Suprapubic skin (tissue), 4 donors: ENCODE data around the gene CCNB2. TPM values are rescaled to one million over a fixed set of nuclear protein-coding genes. Genes with fewer than 3 reads are reported as not detected.

Source experiments
- DNase-seq, 2 donors: peaks; one replicate each; pipeline ENCODE4 v3.0.0-alpha.2; 2019; ENCODE audit warnings: low spot score in 2 of 2
- H3K27ac ChIP-seq: fragments of 200-600 bp; sonication (generic); one replicate; pipeline ENCODE4 v1.5.1; 2019
- H3K27me3 ChIP-seq: fragments of 200-600 bp; sonication (generic); one replicate; pipeline ENCODE4 v1.5.1; 2019
- H3K36me3 ChIP-seq: fragments of 200-600 bp; sonication (generic); one replicate; pipeline ENCODE4 v1.5.1; 2019
- H3K4me1 ChIP-seq: fragments of 200-600 bp; sonication (generic); one replicate; pipeline ENCODE4 v1.5.1; 2019
- H3K4me3 ChIP-seq: fragments of 200-600 bp; sonication (generic); one replicate; pipeline ENCODE4 v1.5.1; 2019; ENCODE audit warnings: mild to moderate bottlenecking
- H3K9me3 ChIP-seq: fragments of 200-600 bp; sonication (generic); one replicate; pipeline ENCODE4 v1.5.1; 2019
- EP300 ChIP-seq: sonication (generic); formaldehyde crosslinking; IDR thresholded peaks from one replicate; pipeline ENCODE4 v1.6.1; 2017; ENCODE audit warnings: antibody characterized with exemption
- POLR2A ChIP-seq, 2 donors: fragments of 450-650 bp; IDR thresholded peaks; one replicate each; pipeline ENCODE4 v1.6.1; 2017; ENCODE audit warnings: antibody characterized with exemption in 2 of 2, mild to moderate bottlenecking in 2 of 2, moderate library complexity in 2 of 2
- POLR2AphosphoS5 ChIP-seq, 3 donors: sonication (generic); formaldehyde crosslinking; IDR thresholded peaks; one replicate each; pipeline ENCODE4 v1.6.1; 2017; ENCODE audit warnings: antibody characterized with exemption in 3 of 3
- WGBS: methylation state at CpG from one replicate; pipeline ENCODE4 v1.1.5; 2018; 5-methylcytosine and 5-hydroxymethylcytosine counted together
- total RNA-seq, 4 donors: library from RNA; depleted of rRNA; stranded (reverse); fragments of >200 nt; gene quantifications; one replicate each; pipeline ENCODE4 v1.1.0, GENCODE V29; 2016
- TF ChIP-seq, protein P1 (sequence below), 2 donors: fragments of 200-600 bp in 1 of 2; fragments of 450-650 bp in 1 of 2; sonication (generic) in 1 of 2; IDR thresholded peaks; one replicate each; pipeline ENCODE4 v1.5.1; 2016 to 2019; ENCODE audit warnings: antibody characterized with exemption in 2 of 2, mild to moderate bottlenecking in 1 of 2, moderate library complexity in 1 of 2

CCNB2 gene
- total RNA-seq, 4 donors from 2014 or later, result 8.6 to 17.7 (median 11.8) TPM

DNA sequence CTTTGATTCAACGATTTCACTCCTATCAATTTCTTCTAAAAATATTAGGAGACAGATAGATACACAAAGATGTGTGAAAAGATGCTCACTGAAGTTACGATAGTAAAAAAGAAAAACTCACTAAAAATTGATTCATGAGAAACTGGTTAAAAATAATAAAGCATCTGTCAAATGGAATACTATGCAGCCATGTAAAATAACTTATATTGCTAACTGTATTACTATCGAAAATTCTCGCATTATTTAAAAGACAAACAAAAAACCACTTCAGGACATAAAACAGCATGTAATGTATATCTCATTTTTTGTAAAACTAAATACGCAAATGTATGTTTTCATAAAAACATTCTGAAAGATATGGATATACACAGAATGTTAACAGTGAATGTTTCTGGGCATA, 68.2 kb downstream of the CCNB2 start:
- TF ChIP-seq, protein P1, sequence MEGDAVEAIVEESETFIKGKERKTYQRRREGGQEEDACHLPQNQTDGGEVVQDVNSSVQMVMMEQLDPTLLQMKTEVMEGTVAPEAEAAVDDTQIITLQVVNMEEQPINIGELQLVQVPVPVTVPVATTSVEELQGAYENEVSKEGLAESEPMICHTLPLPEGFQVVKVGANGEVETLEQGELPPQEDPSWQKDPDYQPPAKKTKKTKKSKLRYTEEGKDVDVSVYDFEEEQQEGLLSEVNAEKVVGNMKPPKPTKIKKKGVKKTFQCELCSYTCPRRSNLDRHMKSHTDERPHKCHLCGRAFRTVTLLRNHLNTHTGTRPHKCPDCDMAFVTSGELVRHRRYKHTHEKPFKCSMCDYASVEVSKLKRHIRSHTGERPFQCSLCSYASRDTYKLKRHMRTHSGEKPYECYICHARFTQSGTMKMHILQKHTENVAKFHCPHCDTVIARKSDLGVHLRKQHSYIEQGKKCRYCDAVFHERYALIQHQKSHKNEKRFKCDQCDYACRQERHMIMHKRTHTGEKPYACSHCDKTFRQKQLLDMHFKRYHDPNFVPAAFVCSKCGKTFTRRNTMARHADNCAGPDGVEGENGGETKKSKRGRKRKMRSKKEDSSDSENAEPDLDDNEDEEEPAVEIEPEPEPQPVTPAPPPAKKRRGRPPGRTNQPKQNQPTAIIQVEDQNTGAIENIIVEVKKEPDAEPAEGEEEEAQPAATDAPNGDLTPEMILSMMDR (IDR thresholded peaks at IDR 0.05), result no peak
- TF ChIP-seq POLR2A (IDR thresholded peaks at IDR 0.05) (no peak), POLR2AphosphoS5 (IDR thresholded peaks at IDR 0.05) (no peak), EP300 (no peak)
- DNase-seq, result no peak
- no peaks in the 10 kb centered on the region for H3K27me3 ChIP-seq
- 97% methylated on average over 5 of the region's 5 CpGs for WGBS
- H3K4me3 ChIP-seq, result no peak overlapping the region
- H3K4me1 ChIP-seq, result peaks cover 64% of the 10 kb centered on the region
- H3K36me3 ChIP-seq, result peaks cover 5% of the 10 kb centered on the region
- H3K27ac ChIP-seq, result no peak overlapping the region
- no peaks in the 10 kb centered on the region for H3K9me3 ChIP-seq

DNA sequence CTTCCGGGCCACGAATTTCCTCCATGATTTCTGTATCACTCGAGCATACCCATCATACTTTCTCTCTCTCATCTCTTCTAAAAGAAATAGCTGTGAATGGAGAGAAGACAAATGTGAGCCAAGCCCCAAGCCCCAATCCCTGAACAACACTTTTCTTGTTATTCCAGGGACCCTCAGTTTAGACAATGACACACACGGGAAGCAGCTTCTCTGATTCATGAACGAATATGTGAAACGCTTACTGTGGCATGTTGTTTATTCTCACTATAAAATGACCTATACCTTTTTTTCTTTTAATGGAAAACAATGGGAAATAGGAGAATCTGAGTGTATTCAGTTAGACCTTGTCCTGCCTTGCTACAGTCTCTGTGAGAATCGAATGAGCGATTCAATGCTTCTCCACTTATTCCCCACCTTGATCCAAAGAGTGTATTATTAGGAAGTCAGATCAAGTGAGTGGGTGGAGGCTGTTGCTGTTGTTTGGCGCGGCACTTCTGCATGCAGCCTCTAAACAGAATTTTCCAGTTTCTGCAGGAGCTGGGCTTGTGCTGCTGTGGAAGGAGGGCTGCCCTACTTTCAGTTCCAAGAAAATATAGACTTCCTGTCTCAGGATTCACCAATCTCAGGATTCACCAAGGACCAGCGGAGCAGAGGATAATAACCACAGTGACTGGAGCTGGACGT, 69.3 kb downstream of the CCNB2 start:
- no peak for DNase-seq
- no peaks in the 10 kb centered on the region for H3K9me3 ChIP-seq
- H3K36me3 ChIP-seq, result peaks cover 5% of the 10 kb centered on the region
- peaks cover 54% of the 10 kb centered on the region for H3K4me1 ChIP-seq
- peak overlapping the region; percentile 73 for H3K27ac ChIP-seq
- H3K4me3 ChIP-seq, result no peak overlapping the region
- TF ChIP-seq POLR2AphosphoS5 (IDR thresholded peaks at IDR 0.05), result no peak
- no peak for TF ChIP-seq POLR2A (IDR thresholded peaks at IDR 0.05)
- no peak for TF ChIP-seq EP300
- TF ChIP-seq, protein P1 (IDR thresholded peaks at IDR 0.05), result no peak
- 68% methylated on average over 12 of the region's 12 CpGs for WGBS
- H3K27me3 ChIP-seq, result no peaks in the 10 kb centered on the region

Other genes starting within 250 kb of the CCNB2 start
- 100 to 1,000 TPM in 2 of 4 donors, 10 to 100 TPM in 2; 73.2 to 213 (median 98.0) TPM for gene SLTM, start 171.5 kb upstream of the CCNB2 start, total RNA-seq
- gene RNF111, start 117.5 kb upstream of the CCNB2 start, total RNA-seq, result 10 to 100 TPM; 15.2 to 34.4 (median 22.2) TPM
- gene LDHAL6B, start 101.7 kb downstream of the CCNB2 start, total RNA-seq, result not detected